NCI-H128 (cell line): ENCODE data around the gene SFXN5.
"Not testable (repeated sequence)": the region's sequence is repeated elsewhere in the genome, so short reads cannot be mapped to it uniquely, and the experiment has no call there.

Experiments used
- DNase-seq: peaks from one replicate; lab custom pipeline; 2025; ENCODE audit not compliant: unreplicated experiment; lab: John Stamatoyannopoulos, UW

The SFXN5 gene

GRCh38 chr2:73101626-73102256 lies 30.2 kb upstream of the SFXN5 start:
- no peak for DNase-seq

- no peak for DNase-seq
Measured at GRCh38 chr2:73100956-73101355, 29.4 kb upstream of the SFXN5 start.

GRCh38 chr2:73099486-73099885 lies 28.0 kb upstream of the SFXN5 start:
- DNase-seq: no peak

- no peak for DNase-seq
Measured at GRCh38 chr2:73095910-73096309, 24.4 kb upstream of the SFXN5 start.

- not testable (repeated sequence) for DNase-seq
Measured at GRCh38 chr2:73093601-73094218, 22.2 kb upstream of the SFXN5 start.

GRCh38 chr2:73092146-73092783 lies 20.8 kb upstream of the SFXN5 start:
- DNase-seq: no peak

- no peak for DNase-seq
Measured at GRCh38 chr2:73091696-73092095, 20.2 kb upstream of the SFXN5 start.

GRCh38 chr2:73091164-73091563 lies 19.7 kb upstream of the SFXN5 start:
- no peak for DNase-seq

GRCh38 chr2:73089270-73090030 lies 17.9 kb upstream of the SFXN5 start:
- DNase-seq: no peak

GRCh38 chr2:73088703-73089102 lies 17.2 kb upstream of the SFXN5 start:
- no peak for DNase-seq

- DNase-seq: no peak
Measured at GRCh38 chr2:73088211-73088610, 16.7 kb upstream of the SFXN5 start.

- DNase-seq: no peak
Measured at GRCh38 chr2:73087311-73087710, 15.8 kb upstream of the SFXN5 start.

- DNase-seq: peak; percentile 71
Measured at GRCh38 chr2:73085691-73086090, 14.2 kb upstream of the SFXN5 start.

GRCh38 chr2:73084971-73085370 lies 13.5 kb upstream of the SFXN5 start:
- no peak for DNase-seq

GRCh38 chr2:73083886-73084800 lies 12.6 kb upstream of the SFXN5 start:
- no peak for DNase-seq

- DNase-seq: no peak
Measured at GRCh38 chr2:73082523-73083410, 11.3 kb upstream of the SFXN5 start.

GRCh38 chr2:73081181-73081671 lies 9.7 kb upstream of the SFXN5 start:
- no peak for DNase-seq

- DNase-seq: no peak
Measured at GRCh38 chr2:73080321-73081131, 9.0 kb upstream of the SFXN5 start.

- no peak for DNase-seq
Measured at GRCh38 chr2:73079636-73080035, 8.1 kb upstream of the SFXN5 start.
